GM04503 (cell line): ENCODE measurements around the gene FAM163A.

Experiments
- DNase-seq: peaks from one replicate; pipeline ENCODE4 v3.0.0-alpha.2; 2012; ENCODE audit warnings: low read depth

FAM163A gene

DNA sequence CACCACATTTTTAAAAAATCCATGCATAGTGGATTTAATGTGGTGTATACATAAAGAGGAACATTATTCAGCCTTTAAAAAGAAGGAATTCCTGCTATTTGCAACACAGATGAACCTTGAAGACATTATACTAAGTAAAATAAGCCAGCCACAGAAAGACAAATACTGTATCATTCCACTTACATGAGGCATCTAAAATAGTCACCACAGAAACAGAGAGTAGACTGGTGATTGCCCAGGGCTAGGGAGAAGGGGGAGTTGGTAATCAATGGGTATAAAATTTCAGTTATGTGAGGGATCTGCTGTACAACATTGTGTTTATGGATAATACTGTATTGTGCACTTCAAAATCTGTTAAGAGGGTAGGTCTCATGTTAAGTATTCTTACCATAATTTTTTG is 10.0 kb downstream of the FAM163A start:
- DNase-seq = no peak

DNA sequence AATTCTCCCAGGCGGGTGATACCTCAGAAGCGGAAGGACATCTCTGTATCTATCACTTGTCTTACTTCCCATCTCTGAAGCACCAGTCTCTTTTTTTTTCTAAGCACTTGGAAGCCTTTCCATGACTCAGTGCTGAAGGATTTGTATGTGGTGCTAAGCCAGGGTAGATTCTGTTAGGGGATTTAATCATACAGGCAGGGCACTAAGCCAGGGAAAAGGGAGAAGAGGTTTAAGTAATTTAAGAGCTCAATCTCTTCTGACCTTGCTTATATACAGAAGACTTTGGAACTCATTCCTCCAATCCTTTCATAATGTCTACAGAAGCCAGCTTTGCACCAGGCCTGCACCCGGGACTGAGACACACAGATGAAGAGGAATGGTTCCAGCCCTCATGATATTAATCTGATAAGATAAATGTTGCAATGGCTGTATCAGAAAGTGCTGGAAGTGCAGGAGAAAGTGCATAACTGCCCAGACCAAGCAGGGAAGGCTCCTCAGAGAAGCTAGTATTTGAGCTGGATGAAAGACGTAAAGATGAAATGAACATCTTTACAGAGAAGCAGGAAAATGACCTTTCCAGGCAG is 11.0 kb downstream of the FAM163A start:
- peak; percentile 55 for DNase-seq

DNA sequence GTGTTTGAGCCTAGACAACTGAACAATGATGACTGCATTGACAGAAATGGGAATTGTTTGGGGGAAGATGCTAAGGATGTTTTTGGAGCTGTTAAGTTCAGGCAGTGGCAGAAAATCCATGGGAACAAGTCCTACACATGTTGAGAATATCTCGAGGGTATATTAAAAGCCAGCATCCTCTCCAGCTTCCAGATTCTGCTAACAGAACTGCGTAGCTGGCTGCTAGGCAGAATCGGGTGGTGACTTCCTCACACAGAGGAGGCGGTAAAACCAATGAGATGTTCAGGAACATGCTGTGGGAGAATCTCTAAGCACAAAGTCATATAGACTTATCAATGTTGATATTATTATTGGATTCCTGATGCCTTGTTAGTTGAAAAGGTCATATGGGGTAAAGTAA is 14.8 kb downstream of the FAM163A start:
- DNase-seq = no peak

DNA sequence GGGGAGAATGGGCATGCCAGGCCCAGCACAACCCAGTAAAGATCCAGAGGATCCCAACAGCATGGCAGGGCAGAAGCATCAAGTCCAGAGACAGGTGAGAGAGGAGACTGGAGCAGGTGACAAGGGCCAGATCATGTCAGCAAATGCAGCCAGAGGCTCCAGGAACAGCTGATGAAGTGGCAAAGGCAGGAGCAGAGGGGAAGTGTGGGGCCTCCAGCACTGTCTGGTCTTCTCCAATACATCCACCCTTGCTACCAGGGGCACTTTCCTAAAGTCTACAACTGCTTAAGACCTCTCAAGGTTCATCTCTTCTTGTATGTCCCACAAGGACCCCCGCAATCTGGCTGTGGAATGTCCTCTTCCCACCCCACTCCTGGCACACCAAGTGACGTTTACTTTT is 17.4 kb downstream of the FAM163A start:
- no peak for DNase-seq

DNA sequence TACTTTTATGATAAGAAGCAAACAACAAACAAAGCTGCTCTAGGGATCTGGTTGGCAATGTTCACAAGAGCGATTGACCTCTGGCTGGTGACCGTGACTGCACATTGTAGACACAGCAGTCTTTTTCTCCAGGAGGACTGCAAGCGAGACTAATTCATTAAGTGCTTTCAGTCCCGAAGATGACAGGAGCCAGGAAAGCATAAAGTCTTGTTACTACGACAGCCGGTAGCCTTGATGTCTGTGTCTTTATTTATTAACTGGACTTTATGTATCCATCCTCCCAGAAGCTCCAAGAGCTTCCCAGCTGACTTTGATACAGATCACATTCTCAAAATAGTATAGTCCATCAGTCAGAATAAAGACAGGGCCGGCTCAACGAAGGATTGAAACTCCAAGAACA is 18.2 kb downstream of the FAM163A start:
- DNase-seq = no peak

DNA sequence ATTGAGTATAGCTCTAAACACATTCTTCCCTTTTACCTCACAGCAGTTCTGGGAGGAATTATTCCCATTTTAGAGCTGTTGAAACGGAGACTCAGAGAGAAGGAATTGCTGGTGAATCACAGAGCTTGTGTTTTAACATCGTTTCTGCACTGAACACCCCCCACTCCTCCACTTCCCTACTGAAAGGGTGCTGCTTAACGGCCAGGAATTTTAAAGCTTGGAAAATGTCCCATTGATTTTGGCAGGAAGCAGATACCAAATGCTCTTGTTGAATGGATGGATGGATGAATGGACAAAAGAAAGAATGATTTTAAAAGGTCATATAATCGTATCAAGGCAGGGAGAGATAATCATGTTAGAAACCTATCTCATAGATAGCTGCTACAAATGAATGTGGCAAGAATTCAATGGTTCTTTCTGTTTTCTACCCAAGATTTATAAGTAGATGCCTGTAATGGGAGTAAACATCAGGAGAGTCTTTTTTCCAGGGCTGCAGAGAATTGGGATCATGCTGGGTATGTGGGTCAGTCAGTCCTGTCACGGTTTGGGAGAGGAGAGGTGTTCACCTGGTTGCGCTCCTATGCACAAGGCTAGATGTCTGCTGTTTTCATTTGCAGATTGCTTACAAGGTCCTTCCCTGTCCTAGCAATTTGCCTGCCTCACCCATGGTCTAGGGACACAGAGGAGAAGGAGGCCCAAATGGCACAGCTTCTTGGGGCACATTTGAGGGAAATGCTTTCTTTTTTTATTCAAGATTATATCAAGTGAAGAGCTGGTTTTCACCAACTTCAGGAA is 19.0 kb downstream of the FAM163A start:
- no peak for DNase-seq

DNA sequence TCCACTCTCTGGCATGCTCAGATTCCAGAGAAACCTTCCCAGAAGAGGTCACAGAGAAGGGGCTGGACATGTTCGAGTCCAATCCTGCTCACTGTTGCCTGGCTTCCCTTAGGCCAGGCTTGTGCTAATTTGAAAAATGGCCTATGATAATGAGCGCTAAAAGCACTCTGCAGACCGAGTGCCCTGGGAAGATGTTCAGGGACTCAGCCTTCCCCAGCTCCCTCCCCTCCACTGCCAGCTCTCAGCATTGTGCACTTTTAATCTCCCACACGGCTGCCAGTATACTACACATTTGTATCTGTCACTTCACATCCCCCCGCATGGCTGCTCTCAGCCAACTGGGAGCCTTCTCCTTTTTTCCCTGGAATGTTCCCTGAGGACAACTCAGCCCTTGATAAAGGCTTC is 24.1 kb downstream of the FAM163A start:
- DNase-seq = no peak

DNA sequence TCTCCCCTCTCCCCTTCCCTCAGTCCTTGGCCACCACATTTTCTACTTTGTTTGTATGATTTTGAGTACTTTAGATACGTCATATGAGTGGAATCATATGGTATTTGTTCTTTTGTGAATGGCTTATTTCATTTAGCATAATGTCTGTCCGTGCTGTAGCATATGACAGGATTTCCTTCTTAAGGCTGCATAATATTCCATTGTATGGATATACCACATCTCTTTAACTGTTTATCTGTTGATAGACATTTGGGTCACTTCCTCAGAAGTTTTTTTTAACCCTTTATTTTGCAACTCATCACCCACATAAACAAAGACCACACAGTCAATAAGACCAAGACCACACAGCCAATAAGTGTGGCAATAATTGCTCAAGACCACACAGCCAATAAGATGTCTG is 24.9 kb downstream of the FAM163A start:
- DNase-seq = no peak

DNA sequence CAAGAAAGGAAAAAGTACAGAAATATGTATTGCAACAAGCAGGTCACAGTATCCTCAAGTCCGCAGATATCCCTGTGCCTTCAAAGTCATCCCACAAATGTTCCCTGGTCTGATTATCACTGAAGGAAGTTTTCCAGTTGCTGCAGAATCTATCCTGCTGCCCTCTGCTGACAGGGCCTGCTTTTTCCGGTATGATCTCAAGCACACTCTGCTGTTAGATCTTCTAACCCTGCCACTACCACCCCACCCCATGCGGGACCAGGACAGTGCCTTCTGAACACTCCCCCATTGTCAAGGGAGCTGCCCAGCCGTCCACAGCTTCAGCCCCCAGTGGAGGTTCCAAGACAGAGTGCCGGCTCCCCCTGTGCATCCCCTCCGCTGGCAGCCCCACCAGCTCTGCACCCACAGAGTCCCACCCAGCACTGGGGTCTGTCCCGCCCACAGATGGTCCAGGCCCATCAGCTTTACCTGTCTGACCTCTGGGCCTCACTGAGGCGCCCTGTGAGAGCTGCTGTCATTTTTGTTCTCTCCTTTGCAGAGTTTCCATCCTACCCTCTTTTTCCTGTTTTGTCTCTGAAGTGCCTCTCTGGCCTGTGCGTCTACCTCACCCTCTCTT is 27.9 kb downstream of the FAM163A start:
- DNase-seq = no peak

DNA sequence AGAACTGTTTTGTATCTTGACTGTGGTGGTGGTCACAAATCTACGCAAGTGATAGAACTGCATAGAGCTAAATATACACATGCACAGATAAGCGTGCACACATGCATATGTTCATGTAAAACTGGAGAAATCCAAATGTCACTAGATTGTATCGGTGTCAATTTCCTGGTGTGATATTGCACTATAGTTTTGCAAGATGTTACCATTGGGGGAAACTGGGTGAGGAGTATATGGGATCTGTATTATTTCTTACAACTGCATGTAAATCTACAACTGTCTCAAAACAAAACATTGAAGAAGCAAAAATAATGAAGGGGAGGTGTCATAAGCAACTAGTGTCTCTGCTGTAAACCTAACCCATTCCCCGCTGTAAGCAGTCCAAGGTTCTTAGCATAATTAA is 30.2 kb downstream of the FAM163A start:
- no peak for DNase-seq

DNA sequence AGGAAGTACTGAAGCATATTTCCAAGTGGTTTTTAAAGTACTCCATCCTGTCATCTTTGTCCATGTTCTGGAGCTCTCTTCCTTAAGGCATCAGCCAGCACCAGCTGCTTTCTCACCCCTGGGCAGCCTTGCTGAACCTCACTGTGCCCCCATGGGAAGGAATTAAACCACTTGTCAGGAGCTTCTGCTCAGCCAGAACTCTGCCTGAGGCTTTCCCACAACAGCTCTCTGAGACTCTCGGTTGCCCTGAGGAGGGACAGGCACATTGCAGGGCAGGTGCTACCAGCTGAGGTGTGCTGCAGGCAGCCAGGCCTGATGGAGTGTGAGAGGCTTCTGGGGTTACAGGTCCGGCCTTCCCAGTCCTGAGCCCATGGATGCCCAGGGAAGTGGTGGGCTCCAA is 30.9 kb downstream of the FAM163A start:
- DNase-seq = no peak

DNA sequence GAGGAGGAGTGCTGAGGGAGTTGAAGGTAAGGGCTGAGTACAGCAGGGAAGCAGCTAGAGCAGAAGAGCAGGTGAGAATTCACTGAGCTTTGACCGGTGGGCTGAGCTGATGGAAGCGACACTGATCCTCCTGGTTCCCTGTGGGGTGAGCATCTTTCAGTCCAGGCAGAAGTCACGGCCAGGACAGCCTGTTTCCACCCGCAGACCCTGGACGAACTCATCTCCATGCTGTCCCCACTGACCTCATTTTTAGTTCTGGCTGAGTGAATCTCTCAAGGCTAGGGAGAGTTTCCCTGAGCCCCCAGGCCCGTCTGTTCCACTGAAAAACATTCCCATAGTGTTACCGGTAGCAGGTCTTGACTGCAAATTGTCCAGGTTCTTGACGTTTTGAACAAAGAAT is 31.5 kb downstream of the FAM163A start:
- DNase-seq = no peak

DNA sequence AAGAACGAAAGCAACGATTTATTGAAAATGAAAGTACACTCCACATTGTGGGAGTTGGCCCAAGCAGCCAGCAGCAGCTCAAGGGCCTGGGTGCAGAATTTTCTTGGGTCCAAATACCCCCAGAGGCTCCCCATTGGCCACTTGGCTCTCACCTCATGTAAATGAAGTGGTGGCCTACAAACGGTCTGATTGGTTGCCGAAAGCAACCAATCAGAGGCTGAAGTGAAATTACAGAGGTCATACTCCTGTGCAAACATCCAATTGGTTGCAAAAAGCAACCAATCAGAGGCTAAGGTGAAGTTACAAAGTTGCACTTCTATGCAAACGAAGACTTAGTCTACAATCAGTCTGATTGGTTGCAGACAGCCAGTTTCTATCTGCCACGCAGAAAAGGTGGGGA is 31.9 kb downstream of the FAM163A start:
- DNase-seq = no peak

DNA sequence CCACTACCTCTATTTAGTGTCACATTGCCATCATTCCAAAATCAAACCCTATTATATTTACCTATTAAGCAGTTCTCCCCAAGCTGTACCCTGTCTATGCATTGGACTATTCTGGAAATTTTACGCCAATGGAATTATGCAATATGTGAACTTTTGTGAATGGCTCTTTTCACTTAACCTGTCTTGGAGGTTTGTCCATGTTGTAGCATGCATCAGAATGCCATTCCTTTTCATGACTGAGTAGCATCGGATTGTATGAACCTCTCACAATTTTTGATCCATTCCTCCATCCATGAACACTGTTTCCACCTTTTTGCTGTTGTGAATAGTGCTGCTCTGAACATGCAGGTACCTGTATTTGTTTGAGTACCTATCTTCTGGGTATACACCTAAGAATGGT is 33.7 kb downstream of the FAM163A start:
- DNase-seq = no peak

DNA sequence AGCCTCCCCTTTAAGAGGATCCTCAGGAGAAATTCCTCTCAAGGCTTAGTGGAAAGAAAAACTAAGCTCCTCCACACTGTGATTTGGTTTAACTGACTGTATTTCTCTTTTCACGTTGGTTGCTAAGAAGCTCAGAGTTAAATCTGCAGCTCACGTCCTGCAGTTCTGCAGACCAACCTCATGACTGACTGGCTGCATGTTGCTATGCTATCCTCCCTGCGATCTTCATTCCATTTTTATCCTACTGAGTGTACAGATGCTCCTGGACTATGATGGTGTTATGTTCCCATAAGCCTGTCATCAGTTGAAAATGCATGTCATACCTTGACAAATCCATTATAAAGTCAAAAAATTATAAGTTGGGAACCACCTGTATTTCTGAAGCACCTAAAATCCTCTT is 34.6 kb downstream of the FAM163A start:
- DNase-seq = no peak

DNA sequence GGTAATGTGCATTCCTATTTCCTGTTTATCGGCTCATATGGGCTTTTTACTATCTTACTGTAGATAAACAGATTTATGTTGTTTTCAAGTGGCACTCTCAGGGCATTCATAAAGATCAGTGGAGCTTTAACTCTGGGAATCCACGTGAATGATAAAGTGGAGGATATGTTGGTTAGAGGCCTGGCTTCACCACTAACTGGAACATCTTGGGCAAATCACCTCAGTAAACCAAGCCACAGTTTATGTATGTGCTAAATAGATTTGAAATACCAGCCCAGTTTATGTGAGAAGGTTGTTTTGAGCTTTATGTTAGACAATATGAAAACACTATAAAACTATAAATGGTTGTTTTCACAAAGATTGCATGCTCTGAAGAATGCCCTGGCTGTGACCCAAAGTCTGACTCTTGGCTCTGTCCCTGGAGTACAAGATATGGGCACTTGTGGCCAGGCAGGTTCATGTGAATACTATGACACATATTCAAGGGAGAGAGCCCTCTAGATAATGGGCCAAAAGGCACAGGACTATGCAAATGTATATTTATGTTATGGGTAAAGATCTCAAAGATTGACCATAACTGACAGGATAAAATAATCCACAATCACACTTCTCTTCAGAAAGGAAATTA is 36.7 kb downstream of the FAM163A start:
- DNase-seq = no peak

DNA sequence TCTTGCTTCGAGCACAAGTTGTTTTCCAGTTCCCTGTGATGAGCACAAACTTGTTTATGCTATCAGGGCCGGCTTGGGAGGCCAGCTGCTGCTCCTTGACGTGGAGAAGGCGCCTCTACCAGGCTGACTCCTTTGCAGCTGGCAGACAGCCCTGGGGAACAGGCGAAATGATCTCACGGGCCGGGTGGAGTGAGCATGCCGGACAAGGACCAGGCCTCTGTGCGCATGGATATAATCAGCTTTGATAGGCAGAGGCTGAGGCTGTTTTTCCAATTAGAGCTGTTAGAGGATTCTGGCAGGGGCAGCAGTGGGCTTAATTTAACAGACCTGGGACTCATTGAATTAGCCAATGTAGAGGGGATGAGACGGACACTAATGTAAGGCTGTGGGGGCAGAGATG is 38.9 kb downstream of the FAM163A start:
- DNase-seq = no peak

DNA sequence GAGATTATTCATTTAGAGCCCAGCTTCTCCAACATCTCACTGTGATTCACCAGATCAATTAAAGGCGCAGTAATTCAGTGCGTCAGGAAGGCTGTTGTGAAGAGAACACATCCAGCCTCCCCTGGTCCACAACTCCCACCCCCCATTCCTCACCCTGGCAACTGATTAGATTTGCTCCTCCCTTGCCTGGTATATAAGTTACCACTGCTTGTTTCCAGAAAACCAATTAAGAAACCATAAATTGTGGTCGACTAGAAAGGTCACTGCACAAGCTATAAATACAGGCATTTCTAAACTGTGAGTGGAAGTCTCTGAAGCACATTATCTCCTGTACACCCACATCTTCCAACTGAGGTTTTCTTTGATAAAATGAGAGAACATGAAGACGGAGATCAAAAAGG is 41.9 kb downstream of the FAM163A start:
- DNase-seq = no peak

DNA sequence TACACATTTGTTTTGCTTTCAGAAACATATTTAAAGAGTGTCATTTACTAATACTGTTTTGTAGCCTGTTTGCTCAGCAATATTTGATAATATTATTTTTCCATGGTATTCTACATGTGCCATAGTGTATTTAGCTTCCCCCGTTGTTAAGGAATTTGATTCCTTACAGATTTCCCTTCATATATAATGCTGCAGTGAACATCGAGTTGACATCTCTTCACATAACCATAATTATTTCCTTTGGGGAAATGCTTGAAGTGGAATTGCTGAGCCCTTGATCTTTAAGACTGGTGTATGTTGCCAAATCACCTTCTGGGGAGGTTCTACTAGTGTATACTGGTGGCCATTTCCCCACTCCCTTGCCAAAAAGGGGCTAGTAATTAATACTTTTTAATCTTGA is 42.6 kb downstream of the FAM163A start:
- no peak for DNase-seq

DNA sequence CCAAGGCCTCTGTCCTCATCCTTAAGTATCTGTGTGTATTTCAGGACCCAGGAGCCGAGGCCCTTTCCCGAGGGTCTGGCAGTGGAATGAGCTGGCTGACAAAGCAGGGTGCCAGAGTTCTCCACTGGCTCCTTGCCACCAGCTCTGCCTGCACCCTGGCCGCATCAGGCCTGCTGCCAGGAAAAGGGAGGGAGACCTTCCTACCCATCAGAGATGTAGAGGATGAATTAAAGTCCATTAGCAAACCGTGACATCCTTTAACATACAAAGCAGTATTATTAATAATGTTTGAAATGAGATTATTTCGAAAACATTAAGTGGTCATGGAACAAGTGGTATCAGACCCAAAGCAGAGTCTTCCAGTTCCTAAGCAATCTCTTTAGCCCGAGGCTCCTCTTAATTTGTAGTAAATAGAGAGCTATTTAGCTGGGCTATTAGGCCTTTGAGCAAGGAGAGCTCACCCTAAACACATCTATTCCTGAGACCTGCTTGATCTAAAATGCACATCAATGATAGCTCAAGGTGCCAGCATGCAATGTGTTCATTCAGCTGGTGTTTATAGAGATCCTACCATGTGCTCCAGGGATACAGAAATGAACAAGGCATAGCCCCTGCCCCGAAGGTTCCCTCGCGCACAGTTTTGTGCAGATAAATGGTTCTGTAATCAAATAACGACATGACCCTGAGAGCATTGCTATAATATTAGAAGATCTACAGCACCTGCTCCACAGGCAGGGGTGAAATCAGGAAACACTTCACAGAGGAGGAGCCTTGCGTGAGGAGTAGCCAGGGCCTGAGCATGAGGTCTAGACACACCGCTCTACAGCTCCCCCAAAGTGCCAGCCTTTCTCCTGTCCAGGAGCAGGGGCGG is 44.0 kb downstream of the FAM163A start:
- DNase-seq = no peak

DNA sequence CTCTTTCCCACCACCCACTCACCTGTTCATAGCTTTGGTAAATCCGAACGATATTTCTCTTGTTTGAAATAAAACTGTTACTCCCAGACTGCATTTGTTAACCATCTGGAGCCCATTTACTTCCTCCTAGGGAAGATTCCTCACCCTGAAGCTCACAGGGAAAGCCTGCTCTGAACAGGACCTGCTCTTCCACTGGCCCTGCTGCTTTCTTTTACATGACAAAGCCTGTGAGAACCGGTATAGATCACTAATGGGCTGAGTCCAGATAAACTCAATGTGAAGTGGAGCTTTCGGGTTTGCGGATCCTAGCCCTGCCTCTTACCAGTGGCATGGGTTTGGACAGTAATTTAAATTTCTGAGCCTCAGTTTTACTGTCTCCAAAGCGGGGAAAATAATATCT is 45.2 kb downstream of the FAM163A start:
- DNase-seq = no peak

DNA sequence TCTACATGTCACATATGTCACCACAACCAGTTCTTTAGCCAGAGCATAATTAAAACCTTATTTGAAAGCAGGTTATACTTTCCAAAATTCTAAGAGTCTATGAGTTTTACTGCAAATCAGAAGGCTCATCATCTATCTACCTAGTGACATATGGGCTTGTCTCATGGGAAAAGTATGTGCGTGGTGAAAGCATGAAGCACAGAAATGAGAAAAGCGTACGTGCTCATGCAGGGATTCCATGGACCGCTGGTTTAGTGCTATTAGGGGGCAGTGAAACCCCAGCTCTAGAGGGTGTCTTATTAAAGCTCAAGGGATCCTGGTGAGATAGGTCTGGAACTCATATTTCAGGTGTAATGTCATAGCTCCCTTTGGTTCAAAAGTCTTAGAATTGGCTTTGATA is 50.2 kb downstream of the FAM163A start:
- no peak for DNase-seq
